ENCODE data around the gene EFCAB6.

The EFCAB6 gene

DNA sequence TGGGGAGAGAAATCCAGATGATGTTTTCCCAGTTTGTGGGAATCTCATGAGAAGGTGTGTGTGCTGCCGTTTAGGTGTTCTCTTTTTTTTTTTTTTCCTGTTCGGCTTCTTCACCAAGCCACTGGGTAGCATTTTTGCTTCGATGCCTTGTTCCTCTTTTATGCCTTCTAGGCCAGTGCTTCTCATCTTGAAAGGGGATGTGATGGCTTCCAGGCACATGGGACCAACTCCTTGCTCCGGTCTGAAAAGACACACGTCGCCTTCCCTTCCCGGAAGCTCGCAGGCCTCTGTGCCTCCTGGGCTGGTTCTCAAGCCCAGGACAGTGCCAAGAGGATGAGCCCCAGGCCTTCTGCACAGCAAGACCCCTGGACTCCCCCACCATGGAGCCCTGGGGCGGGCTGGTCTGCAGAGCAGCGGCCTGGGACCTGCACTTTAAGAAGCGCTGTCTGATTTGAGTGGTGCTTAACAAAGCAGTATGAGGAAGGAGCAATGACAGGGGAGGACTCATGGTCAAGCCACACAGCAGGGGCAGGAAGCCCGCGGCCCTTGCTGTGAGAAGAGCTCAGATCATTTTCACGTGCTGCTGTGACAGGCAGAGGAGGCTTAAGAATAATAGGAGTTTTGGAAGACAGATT, 241.5 kb downstream of the EFCAB6 start:
- TF ChIP-seq, protein P1, sequence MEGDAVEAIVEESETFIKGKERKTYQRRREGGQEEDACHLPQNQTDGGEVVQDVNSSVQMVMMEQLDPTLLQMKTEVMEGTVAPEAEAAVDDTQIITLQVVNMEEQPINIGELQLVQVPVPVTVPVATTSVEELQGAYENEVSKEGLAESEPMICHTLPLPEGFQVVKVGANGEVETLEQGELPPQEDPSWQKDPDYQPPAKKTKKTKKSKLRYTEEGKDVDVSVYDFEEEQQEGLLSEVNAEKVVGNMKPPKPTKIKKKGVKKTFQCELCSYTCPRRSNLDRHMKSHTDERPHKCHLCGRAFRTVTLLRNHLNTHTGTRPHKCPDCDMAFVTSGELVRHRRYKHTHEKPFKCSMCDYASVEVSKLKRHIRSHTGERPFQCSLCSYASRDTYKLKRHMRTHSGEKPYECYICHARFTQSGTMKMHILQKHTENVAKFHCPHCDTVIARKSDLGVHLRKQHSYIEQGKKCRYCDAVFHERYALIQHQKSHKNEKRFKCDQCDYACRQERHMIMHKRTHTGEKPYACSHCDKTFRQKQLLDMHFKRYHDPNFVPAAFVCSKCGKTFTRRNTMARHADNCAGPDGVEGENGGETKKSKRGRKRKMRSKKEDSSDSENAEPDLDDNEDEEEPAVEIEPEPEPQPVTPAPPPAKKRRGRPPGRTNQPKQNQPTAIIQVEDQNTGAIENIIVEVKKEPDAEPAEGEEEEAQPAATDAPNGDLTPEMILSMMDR (conservative IDR thresholded peaks at IDR 0.05; ENCODE audit: low read depth), result no peak
- DNase-seq (ENCODE audit: low spot score), result no peak
- ChIA-PET POLR2A (ENCODE audit: low non-redundant PET) (no interaction called here), CTCF (no interaction called here)
- no peak overlapping the region for H3K27ac ChIP-seq

DNA sequence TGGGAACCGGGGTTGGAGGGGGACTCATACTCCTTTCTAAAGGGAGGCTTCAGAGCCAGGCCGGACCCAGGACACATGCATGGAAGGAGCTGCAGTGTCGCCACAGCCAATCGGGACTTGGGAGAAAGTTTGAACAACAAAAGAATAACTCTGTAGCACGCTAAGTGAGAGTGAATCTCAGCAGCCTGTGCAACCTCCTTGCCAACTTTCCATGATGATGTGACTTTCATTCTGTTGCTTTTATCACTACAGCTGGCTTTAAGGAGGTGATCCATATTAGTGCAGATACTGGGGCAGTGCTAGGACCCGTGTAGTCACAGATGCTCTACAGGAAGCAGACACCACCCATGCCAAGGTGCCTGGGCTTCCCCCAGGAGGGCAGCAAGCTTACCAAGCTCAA, 243.0 kb downstream of the EFCAB6 start:
- TF ChIP-seq, protein P1 (conservative IDR thresholded peaks at IDR 0.05; ENCODE audit: low read depth), result no peak
- CTCF ChIA-PET, result no interaction called here
- POLR2A ChIA-PET (ENCODE audit: low non-redundant PET), result no interaction called here
- no peak overlapping the region for H3K27ac ChIP-seq
- no peak for DNase-seq (ENCODE audit: low spot score)

DNA sequence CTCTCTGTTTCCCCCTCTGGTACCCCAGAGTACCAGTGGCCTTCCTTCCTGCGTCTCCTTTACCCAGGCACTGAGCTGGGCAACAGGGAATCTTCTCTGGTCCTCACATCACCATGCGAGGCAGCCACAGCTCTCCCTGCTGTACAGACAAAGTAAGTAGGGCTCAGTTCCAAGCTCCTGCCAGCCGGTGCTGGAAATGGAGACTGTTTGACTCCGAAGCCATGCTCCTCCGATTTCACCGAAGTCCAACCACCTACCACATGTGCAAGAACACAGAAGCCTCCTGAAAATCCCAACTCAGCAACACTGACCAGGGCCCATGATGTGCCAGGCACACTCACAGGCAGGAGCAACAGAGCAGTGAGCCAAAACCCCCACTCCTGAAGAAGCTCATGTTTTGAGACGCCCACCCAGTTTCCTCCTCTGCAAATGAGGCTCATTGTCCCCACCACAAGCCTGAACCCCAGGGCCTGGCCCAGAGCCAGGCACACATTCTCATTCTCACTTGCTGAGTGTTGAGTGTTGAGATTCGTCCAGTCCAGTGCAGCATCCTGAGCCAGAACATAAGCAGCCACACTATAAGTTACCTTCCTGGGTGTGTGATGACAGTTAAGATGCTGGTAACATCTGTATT, 244.3 kb downstream of the EFCAB6 start:
- no peak for DNase-seq (ENCODE audit: low spot score)
- TF ChIP-seq, protein P1 (conservative IDR thresholded peaks at IDR 0.05; ENCODE audit: low read depth), result no peak
- POLR2A ChIA-PET (ENCODE audit: low non-redundant PET), result no interaction called here
- H3K27ac ChIP-seq, result no peak overlapping the region
- CTCF ChIA-PET, result no interaction called here

DNA sequence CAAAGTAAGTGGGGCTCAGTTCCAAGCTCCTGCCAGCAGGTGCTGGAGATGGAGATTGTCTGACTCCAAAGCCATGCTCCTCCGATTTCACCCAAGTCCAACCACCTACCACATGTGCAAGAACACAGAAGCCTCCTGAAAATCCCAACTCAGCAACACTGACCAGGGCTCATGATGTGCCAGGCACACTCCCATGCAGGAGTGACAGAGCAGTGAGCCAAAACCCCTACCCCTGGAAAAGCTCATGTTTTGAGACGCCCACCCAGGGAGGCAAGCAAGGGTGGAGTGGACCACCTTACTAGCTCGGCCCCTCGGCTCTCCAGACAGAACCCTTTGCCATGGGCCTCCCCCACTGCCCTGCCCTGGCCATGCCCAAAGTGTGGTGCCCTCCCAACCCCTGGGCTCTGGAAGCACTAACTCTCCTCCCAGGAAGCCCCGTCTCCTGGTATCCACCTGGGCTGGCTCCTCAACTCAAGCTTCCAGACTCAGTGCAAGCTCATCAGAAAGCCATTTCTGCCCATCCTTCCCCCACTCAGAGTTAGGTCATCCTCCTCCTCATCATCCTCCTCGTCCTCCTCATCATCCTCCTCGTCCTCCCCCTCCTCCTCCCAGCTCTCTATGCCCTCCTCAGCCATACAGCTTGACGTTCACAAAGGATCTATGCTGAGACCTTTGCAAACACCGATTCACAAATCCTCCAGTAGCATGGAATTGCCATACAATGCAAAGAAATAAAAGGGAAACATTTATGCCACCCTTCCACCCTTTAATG, 245.4 kb downstream of the EFCAB6 start:
- no peak overlapping the region for H3K27ac ChIP-seq
- no peak for DNase-seq (ENCODE audit: low spot score)
- TF ChIP-seq, protein P1 (conservative IDR thresholded peaks at IDR 0.05; ENCODE audit: low read depth), result no peak
- POLR2A ChIA-PET (ENCODE audit: low non-redundant PET), result no interaction called here
- CTCF ChIA-PET, result no interaction called here

DNA sequence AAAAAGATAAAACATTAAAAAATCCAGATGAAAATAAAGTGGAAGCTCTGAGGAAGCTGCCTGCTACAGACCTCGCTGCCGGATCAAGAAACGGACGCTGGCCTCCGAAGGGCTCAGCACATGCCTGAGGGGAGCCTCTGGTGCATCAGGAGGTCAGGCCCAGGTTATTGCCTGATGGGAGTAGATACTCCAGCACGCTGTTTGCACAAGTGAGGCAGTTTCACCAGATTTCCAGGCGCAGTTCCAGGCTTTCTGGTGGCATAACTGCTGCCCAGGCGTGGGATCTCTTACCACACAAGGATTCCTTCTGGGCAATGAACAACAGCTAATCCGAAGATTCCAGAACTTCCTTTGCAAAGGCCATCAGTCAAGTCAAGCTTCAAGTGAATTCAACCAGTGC, 246.1 kb downstream of the EFCAB6 start:
- CTCF ChIA-PET, result no interaction called here
- no peak for DNase-seq (ENCODE audit: low spot score)
- POLR2A ChIA-PET (ENCODE audit: low non-redundant PET), result no interaction called here
- H3K27ac ChIP-seq, result no peak overlapping the region
- TF ChIP-seq, protein P1 (conservative IDR thresholded peaks at IDR 0.05; ENCODE audit: low read depth), result no peak

DNA sequence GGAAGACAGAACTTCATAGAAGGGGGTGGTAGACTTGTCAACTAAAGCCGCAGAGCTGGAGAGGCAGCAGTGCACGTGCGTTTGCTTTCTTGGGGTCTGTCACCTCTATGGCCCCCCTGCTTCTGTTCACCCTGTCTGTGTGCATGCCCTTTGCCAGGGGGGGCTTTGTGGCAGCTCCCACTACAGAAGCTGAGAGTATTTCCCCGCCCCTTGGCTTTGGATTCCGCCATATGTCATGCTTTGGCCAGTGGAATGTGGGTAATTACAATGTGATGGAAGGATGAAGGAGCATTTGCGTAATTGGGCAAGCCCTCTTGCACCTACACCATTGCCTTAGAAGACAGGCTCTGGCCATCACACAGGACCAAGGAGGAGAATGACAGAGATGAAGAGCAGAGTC, 247.2 kb downstream of the EFCAB6 start:
- no peak overlapping the region for H3K27ac ChIP-seq
- POLR2A ChIA-PET (ENCODE audit: low non-redundant PET), result no interaction called here
- TF ChIP-seq, protein P1 (conservative IDR thresholded peaks at IDR 0.05; ENCODE audit: low read depth), result no peak
- CTCF ChIA-PET, result no interaction called here
- DNase-seq (ENCODE audit: low spot score), result no peak

Measured in RWPE1 (cell line).